HTR-8/SVneo (cell line): ENCODE data around the gene TRMU.

ENCODE experiments used
- DNase-seq: peaks from one replicate; pipeline ENCODE4 v3.0.0; 2011; ENCODE audit warnings: low spot score, mixed read lengths; ENCODE audit not compliant: insufficient read length
- FAIRE-seq: peaks from 2 replicates; lab custom pipeline; 2011; peaks lifted over from hg19 to GRCh38; lab: Jason Lieb, UNC

TRMU gene

DNA sequence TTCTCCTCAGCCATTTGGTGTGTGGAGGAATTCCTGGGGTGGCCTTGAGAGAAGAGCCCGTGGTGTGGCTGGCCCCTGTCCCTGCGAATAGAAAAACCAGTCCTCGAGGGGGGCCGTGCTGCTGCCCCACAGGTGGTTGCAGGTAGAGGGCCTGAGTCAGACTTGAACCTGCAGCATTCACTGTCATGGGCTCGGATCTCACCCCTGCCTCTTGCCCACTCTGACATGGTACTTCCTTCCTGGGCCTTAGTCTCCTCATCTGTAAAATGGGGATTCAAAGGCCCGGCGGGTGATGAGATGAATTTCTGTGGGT is 19.4 kb downstream of the TRMU start:
- FAIRE-seq (no peak), DNase-seq (no peak)

DNA sequence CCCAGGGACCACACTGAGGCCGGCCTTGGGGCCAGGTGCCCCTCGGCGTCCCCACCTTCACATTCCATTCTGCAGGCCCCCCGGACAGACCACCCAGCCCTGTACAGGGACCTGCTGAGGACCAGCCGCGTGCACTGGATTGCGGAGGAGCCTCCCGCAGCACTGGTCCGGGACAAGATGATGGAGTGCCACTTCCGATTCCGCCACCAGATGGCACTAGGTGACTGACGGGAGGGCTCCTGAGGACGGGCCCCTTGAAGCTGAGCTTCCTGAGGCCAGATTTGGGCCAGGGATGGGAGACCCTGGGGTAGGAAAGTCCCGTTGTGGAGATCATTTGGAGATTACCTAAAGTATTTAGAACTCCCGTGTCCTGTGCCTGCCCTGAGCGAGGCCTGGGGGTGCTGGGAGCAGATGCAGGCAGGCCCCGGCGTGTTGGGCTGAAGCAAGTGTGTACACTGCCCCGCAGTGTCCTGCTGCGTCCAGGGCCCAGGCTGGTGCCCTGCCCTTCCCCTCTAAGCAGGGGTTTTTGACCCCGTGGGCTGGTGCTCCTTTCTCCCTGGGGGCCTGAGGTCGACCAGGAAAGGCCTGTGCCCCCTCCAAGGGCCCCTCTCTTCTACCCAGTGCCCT is 20.0 kb downstream of the TRMU start:
- FAIRE-seq (no peak), DNase-seq (peak; percentile 80)

DNA sequence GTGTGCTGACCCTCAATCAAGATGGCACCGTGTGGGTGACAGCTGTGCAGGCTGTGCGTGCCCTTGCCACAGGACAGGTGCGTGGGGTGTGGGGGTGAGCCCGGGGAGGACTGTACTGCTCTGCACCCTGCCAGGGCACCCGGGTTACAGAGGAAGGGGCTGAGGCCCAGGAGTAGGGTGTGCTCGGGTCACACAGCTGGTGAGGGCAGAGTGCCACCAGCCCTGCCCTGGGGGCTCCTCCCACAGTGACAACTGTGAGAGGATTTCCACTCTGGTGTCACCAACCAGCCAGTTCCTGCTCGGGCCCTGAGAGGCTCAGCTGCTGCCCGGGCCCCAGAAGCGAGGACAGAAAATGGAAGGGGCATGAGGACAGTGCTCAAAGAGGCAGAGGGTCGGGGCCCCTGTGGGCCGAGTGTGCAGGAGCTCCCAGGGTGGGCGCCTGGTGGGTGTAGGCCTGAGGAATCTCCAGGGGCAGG is 20.5 kb downstream of the TRMU start:
- FAIRE-seq, result no peak
- no peak for DNase-seq

DNA sequence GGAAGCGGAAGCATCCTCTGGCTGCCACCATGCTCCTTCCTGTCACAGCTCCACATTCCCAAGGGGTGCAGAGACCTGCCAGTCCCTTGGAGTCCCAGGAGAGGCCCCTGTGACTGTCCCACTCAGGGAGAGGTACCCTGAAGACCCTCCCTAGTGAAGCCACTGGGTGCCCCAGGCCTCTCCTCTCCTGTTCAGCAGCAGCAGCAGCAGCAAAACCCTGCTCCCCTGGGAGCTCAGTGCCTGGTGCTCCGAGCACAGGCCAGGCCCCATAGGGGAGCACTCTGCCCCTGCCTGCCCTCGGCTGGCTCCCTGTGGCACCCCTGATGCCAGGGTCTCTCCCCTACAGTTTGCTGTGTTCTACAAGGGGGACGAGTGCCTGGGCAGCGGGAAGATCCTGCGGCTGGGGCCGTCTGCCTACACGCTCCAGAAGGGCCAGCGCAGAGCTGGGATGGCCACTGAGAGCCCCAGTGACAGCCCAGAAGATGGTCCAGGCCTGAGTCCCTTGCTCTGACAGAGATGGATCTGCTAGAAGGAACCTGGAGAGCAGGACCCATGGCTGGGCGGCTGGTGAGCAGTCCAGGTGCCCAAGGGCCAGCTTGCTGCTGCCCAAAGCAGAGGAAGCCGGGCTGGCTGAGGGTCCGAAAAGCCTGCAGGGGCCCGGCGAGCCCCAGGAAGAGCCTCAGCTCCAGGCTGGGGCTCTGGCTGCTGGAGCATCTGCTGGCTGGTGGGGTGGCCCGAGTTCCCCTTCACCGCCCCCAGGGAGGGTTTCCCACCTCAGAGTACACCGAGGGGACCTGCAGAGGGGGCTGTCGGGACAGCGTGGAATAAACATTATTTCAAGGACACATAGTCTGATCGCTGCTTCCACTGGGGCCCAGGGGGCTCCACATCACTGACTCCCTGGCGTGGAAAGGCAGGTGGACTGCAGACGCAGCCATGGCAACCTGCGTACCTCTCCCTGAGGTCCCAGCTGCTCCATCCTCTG is 21.3 kb downstream of the TRMU start:
- DNase-seq (no peak), FAIRE-seq (no peak)

DNA sequence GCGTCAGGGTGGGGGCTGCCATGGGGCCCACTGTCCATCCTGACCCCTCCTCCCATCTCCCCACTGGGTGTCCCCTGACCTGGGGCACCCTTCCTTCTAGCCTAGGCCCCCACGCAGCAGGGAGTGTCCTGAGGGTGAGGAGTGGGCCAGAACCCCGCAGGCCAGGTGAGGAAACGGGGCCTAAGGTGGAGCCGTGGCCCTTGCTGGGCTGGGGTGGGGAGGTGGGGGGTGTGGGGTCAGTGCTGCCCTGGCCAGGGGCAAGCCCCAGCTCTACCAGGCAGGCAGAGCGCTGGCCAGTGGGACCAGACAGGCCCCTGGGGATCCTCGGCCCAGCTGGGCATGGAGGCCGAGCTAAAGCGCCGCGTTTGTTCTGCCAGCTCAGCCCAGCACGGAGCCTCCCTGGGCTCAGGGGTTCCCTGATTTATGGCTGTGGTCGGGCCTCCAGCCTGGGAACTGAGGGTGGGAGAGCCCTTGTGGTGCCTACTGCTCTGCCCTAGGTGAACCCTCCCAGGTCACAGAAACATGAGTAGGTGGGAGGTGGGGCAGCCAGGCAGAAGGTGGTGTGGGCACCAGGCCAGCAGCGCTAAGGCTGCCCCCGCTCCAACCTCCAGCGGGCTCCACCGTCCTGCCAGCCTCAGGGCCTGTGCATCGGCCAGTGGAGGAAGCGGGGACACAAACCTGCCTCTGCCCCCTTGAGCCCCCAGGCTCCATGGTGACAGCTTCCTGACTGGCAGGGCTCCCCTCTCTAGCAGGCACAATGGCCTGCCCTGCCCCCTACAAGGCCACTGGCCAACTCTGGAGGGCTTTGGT is 22.4 kb downstream of the TRMU start:
- DNase-seq (no peak), FAIRE-seq (no peak)

DNA sequence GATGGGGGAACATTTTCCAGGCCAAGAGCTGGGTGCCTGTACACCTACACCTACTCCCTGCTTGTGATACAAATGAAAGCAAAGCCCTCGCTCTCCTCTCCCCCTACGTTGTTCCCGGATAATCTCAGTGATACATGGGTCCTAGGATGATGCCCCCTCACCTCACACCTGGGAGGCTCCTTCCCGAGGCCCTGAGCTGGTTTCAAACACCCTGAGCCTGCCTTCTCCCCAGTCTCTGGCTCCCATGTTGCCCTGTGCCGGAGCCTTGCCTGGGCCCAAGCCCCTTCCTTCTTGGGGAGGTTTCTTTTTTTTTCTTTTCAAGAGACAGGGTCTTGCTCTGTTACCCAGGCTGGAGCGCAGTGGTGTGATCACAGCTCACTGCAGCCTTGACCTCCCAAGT is 23.3 kb downstream of the TRMU start:
- DNase-seq (no peak), FAIRE-seq (peak; percentile 23)

DNA sequence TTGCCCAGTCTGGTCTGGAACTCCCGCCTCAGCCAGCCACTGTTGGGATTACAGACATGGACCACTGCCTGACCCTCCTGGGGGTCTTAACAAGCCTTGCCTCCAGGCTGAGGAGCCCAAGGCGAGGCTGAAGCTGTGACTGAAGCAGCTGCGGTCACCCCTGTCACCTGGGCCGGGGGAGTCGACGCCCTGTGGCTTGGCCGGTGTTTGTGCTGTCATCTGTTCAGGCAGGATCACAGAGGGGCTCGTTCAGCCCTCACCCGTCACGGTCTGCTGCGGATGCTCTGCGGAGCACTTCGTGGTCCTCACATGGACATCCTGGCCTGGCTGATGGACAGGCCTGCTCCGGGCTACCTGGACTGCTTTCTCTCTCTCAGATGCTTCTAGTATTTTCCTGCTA is 23.8 kb downstream of the TRMU start:
- no peak for FAIRE-seq
- DNase-seq, result no peak

DNA sequence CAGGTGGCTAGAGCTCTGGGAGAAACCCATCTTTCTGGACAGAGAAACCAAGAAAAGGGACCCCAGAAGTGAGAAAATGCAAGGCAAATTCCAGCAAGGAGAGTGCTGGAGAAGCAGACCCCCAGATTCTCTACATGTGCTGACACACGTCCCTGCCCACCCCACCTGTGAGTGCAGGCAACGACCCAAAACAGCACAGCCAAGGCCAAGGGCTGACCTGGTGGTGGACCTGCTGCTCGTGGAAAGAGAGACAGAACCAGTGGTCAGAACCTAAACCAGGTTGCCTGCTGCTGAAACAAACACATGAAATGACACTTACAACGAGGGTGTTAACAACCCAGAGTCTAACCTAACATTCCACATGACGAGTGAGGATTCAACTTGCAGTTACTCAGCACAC is 24.6 kb downstream of the TRMU start:
- no peak for DNase-seq
- FAIRE-seq, result no peak

DNA sequence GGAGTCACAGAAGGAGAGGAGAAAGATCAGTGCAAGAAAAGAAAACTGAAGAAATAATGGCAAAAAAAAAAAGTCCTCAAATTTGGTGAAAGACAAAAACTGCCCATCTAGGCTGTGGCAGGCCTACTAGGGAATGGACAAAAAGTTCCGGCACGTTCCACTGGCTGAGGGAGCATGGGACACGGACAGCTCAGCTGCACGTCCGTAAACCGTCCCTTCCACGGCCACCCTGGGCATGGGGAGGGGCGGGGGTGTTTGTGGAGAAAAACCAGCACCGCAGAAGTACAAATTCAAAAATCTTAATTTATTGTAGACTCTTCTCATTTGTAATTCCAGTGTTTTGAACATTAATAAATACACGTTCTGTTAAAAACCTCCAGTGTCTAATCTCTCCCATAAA is 25.4 kb downstream of the TRMU start:
- DNase-seq (no peak), FAIRE-seq (no peak)

DNA sequence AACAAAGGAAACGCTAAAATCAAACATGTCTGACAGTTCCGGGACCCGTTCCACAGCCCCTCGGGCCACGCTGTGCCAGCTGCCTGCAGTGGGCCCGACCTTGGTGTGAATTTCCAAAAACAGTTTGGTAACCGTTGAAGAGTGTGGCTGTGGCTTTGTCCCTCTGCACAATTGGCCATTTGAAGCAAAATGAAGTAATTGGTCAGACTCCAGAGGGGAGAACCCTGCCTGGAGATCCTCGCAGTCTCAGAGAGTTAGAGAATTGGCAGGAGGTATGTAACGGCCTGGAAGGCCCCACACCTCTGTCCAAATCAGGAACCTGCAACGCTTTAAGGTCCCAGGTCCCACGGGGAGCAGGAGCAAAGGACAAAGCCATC is 26.3 kb downstream of the TRMU start:
- no peak for FAIRE-seq
- no peak for DNase-seq

DNA sequence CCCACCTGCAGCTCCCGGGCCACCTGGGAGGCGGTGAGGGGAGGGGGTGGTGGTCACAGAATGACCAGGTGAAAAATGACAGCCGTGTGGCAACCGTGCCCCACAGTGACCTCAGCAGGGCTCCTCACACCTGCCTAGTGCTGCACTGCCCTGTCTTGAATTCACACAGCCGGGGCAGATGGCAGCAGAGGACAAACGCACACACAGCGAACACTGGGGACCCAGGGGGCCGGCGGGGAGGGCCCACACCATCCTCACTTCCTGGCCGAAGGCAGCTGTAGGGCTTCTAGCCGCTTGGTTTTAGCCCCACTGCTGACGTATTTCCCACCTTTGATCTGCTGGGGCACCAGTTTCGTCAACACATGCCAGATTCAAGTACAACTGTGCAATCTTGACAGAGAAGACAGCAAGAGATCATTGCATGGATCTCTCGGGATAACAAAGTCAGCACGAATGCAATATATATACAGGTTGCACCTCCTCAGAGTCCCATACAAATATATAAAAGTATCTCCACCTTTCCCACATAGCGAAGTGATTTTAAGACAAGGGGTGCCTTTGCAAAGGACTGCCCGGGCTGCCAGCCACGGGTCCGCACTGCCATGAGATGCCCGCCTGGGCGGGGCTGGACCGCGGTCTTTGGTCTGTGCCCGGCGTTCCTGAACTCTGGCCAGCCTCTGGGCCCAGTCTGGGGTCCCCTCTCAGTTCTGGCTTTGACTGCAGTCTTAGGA is 26.9 kb downstream of the TRMU start:
- DNase-seq, result no peak
- FAIRE-seq, result no peak

DNA sequence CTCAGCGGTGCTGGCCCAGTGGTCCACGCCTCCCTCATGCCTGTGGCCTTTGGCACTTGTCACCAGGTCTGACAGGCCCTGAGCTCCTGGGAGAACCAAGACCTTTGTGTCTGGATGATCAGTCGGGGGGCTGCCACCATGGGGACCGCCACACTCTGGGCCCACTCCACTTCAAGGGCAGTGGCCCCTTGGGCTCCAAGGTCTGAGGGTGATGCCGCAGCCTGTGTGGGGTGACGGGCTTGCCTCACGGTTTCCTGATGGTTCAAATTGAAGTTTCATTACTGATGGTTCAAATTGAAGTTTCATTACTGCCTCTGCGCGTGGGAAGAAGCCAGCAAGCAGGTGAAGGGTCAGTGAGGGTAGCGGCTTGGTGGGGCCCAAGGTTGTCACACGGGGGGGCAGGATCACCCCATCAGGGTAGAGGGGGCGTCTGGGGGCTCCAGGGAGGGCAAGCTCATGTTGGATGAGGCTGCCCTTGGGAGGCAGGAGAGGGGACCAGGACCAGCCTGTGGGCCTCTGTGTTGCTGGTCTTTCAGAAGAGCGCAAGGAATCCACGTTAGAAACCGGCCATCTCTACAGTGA is 27.5 kb downstream of the TRMU start:
- FAIRE-seq (no peak), DNase-seq (no peak)

DNA sequence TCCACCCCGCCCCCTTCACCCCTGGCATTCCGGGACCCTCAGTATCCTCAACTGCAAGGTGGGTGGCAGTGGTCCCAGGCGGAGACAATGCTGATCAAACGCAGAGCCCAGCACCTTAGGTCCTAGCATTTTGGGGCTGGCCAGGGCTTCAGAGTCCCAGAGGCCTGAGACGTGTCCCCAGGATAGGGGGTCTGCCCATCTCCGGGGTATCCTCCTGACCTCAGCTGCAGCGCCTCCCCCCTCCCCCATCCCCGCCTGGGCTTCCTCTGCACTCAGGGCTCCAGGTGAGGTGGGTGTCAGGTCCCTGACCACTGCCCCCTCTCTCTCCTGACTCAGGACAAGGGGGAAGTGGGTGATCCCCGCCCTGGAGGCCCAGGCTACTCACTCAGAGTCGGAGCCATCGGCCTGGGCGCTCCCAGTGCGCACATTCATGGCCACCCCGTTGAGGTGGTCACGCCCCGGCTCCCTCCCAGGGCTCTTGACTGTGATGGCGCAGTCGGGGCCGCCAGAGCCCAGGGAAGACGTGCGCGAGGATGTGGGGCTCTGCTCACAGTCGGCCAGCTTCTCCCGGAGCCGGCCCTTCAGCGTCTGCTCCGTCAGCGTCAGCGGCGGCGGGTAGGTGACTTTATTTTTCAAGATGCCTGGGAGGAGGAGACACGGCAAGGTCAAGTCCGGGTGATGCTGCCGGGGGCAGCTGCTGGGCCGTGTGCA is 28.3 kb downstream of the TRMU start:
- no peak for DNase-seq
- FAIRE-seq, result no peak

DNA sequence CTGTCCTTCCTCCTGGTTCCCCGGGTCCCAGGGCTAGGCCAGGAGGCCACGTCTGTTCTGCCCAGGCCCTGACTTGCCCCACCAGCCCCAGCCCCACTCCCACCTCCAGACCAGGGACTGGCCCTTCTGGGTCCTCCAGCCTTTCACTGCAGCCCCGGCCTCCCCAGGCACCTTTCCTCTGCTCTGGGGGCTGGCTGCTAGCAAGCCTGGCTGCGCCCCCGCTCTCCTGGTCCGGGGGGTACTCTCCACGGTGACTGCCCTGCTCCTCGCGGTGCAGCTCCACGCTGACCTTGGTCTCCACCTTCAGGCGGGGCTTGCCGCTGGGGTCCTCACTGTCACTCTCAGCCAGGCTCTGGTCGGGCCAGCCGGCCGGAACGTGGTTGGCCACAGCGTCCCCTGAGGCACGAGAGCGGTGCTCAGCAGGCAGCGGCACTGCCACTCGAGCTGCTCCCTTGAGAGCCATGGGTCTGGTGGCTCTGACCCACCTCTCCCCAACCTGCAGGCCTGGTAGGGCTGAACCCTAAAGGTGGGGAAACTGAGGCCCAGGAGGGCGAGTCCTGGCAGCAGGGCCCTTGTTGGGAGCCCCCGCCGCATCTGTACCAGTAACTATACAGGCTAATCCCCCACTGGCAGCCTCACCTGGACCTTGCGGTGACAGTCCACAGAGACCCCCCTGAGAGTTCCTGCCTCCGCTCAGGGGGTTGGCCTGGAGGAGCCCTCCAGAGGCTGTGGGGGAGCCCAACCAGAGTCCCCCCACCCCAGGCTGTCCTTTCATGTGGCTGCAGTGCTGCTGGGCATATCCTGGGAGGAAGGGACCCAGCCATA is 29.0 kb downstream of the TRMU start:
- FAIRE-seq (no peak), DNase-seq (no peak)

DNA sequence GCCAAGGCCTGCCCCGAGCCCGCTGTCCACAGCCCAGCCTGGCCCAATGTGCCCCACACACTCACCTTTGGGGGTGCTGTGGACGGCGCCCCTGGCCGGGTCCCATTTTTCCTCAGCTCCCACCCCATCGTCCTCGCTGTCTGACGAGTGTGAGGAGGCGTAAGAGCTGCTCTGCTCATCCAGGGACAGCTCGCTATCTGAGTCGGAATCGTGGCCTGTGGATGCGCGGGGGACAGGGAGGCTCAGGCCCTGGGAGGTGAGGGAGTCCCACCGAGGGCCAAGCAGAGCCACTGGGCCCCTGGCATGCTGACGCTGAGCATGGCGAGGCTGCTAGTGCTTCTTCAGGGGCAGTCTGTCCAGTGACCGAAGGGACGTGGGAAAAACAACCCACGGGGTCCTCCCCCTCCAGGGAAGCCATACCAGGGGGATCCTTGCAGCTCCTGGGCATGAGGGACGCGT is 29.7 kb downstream of the TRMU start:
- DNase-seq (no peak), FAIRE-seq (no peak)

DNA sequence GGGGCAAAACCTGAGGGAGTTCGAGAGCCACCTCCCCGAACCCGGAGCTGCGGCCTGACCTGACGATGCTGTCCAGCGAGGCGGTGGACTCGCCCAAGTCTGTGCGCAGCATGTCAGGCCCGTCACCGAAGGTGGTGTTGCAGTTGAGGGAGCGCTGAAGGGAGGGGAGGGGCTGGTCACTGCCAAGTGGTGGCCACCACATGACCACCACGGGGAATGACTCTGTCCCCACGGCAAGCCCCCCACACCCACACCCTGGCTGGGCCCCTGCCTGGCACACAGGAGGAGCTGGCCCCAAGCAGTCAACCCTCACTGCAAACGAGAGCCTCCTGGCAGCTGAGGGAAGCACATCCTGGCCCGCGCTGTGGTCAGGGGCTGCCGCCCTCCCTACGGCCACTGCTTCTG is 30.8 kb downstream of the TRMU start:
- FAIRE-seq (no peak), DNase-seq (no peak)

DNA sequence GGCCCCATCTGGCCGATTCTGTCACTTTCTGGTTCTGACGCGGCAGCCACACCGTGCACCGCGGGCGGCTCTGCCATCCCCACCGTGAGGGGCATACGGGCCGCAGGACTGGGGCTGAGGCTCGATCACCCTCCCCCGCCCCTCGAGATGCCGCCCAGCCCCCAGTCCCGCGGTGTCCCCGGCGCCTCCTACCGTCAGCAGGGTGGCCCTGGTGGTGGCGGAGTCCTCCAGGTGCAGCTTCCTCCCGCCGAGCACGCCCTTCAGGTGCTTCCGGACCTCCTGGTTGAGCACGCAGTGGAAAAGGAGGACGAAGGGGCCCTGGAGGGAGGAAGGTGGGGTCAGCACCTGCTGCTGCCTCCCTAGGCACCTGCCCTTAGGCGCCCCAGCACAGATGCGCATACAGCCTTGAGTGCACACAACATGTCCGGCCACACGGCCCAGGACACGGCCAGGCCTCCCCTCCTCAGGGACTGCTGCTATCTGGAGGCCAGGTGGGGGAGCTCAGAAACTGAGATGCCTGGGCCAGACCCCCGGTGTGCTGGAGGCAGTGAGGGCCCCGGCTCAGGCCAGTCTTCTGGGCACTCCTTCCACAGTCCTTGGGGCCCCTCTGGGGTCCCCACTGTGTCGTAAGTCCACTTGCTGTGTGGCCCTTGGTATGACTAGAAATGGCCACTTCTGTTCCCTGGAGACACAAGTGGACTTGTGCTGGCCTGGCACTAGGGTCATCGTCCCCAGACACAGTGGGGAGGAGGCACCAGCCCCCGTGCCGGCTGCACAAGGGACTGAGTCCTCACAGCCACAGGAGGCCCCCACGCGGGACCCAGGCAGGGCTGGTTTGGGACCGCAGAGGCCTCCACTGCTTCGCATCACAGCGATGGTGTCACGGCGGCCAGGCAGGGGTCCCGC is 31.5 kb downstream of the TRMU start:
- FAIRE-seq, result no peak
- no peak for DNase-seq
